ENCODE measurements around the gene BABAM2. TPM values are rescaled to one million over a fixed set of nuclear protein-coding genes. Genes with fewer than 3 reads are reported as not detected.

BABAM2 gene
- total RNA-seq, 1 experiment from 2014 or later: 40.8 TPM

DNA sequence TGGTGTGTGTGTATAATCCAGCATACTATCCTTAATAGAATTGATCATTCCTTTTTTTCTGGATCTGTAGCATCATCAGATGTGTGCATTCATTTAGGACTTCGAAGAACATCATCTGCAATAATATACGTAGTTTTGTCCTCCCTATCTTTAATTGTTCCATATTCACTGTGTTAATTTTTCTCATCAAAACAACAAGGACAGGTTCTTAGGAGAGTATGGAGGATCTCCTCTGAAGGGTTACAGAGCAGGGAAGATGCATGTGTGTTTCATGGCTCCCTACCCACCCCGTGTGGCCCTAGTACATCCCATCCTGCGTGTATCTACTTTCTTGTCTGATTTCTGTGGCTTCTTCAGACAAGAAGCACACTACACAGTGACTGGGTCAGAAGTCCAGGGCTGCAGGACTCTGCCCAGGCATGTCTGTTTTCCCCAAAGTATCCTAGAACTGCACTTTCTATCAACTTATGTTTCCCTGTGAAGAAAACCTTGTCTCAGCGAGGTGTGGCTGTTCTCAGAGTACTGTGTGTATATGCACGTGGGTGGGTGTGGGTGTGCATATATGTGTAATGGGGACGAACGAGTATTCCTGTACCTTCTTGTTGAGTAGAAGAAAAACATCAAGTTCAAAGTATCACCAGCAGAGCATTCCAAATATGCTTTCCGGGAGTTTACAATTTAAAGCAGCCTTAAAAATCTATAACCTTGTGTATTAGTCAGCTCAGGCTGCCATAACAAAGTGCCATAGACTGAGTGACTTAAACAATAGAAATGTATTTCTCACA lies 281.8 kb downstream of the BABAM2 start:
- H3K79me2 ChIP-seq (ENCODE audit: low read length): no peaks in the 10 kb centered on the region
- no peak overlapping the region for H3K9ac ChIP-seq (ENCODE audit: low read length)
- no peaks in the 10 kb centered on the region for H4K20me1 ChIP-seq (ENCODE audit: insufficient read depth, low read depth, low read length)
- H2AFZ ChIP-seq (ENCODE audit: low read length): no peak overlapping the region
- no peak for DNase-seq
- no peaks in the 10 kb centered on the region for H3K36me3 ChIP-seq (ENCODE audit: insufficient read depth, low read length)
- H3K9me3 ChIP-seq (ENCODE audit: low read length): no peaks in the 10 kb centered on the region
- H3K4me1 ChIP-seq (ENCODE audit: low read length): no peaks in the 10 kb centered on the region
- no peaks in the 10 kb centered on the region for H3K27me3 ChIP-seq (ENCODE audit: low read length)
- H3K4me2 ChIP-seq (ENCODE audit: low read depth, low read length, poor library complexity, severe bottlenecking): no peak overlapping the region
- no peak overlapping the region for H3K4me3 ChIP-seq (ENCODE audit: low read length)
- H3K9me2 ChIP-seq (replicated peaks; ENCODE audit: insufficient read depth, low read length): no peaks in the 10 kb centered on the region
- H3K27ac ChIP-seq (ENCODE audit: low read length): no peak overlapping the region

DNA sequence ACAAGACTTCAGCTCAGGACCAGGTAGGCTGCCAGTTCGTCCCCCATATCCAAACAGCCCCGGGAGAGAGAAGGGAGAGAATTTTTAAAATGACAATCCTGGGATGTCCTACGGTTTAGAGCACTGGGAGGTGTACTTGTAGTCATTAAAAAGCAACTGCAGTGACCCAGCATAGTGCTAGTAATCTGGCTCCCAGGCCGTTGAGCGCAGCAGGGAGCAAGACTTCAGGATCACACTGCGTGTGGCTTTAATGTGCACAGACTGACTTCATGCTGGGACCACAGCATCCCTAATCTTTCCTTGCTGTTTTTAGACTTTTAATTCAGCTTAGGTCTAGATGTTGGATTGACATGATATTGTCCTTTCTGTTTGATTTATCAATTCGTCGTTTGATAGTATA lies 282.8 kb downstream of the BABAM2 start:
- no peak overlapping the region for H3K27ac ChIP-seq (ENCODE audit: low read length)
- DNase-seq: no peak
- H3K9me2 ChIP-seq (replicated peaks; ENCODE audit: insufficient read depth, low read length): no peaks in the 10 kb centered on the region

DNA sequence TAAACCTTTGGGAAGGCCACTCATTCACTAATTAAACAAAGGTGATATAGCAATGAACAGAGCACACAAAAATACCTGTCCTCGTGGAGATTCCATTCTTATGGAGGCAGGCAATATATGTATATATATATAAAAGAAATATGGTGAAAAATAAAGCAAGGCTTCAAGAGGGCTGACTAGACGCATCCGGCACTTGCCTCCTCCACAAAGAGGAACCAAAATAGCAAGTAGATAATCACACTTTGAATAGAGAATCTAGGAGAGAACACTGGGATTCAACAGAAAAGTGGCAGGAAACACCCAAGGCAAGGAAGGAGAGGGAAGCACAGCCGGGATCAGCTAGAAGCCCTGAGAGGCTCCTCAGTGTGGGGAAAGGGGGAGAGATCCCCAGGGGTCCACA lies 283.7 kb downstream of the BABAM2 start:
- DNase-seq: no peak
- Histone ChIP-seq H3K9me2 (replicated peaks; ENCODE audit: insufficient read depth, low read length) (no peaks in the 10 kb centered on the region), H3K4me3 (ENCODE audit: low read length) (no peak overlapping the region), H3K79me2 (ENCODE audit: low read length) (no peaks in the 10 kb centered on the region), H3K36me3 (ENCODE audit: insufficient read depth, low read length) (no peaks in the 10 kb centered on the region), H3K4me1 (ENCODE audit: low read length) (no peaks in the 10 kb centered on the region), H3K27me3 (ENCODE audit: low read length) (no peaks in the 10 kb centered on the region), H3K9me3 (ENCODE audit: low read length) (no peaks in the 10 kb centered on the region), H3K27ac (ENCODE audit: low read length) (no peak overlapping the region), H3K4me2 (ENCODE audit: low read depth, low read length, poor library complexity, severe bottlenecking) (no peak overlapping the region), H4K20me1 (ENCODE audit: insufficient read depth, low read depth, low read length) (no peaks in the 10 kb centered on the region), H2AFZ (ENCODE audit: low read length) (no peak overlapping the region), H3K9ac (ENCODE audit: low read length) (no peak overlapping the region)

More for the DNA sequence above, 282.8 kb downstream of the BABAM2 start:
- H3K79me2 ChIP-seq (ENCODE audit: low read length): no peaks in the 10 kb centered on the region
- H2AFZ ChIP-seq (ENCODE audit: low read length): no peak overlapping the region
- no peak overlapping the region for H3K4me2 ChIP-seq (ENCODE audit: low read depth, low read length, poor library complexity, severe bottlenecking)
- H3K36me3 ChIP-seq (ENCODE audit: insufficient read depth, low read length): no peaks in the 10 kb centered on the region
- no peaks in the 10 kb centered on the region for H3K4me1 ChIP-seq (ENCODE audit: low read length)
- no peaks in the 10 kb centered on the region for H4K20me1 ChIP-seq (ENCODE audit: insufficient read depth, low read depth, low read length)
- no peaks in the 10 kb centered on the region for H3K27me3 ChIP-seq (ENCODE audit: low read length)
- no peak overlapping the region for H3K4me3 ChIP-seq (ENCODE audit: low read length)
- no peaks in the 10 kb centered on the region for H3K9me3 ChIP-seq (ENCODE audit: low read length)
- H3K9ac ChIP-seq (ENCODE audit: low read length): no peak overlapping the region

DNA sequence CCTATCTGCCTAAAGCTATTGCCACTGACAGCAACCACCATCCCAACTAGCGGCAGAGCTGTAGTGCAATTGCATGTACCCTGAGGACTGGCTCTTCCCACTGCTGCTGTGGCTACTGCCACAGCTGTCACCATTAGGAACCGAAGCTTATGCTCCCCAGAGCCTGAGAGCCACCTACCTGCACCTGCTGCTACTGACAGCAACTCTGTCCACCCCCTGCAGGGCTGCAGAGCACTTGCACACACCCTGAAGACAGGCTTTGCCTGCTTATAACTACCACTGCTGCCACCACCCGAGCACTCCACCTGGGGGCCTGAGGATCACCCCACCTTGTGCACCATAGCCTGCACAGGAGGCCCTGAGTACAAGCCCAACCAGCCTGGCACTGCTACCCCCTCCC lies 284.5 kb downstream of the BABAM2 start:
- no peak overlapping the region for H2AFZ ChIP-seq (ENCODE audit: low read length)
- H4K20me1 ChIP-seq (ENCODE audit: insufficient read depth, low read depth, low read length): no peaks in the 10 kb centered on the region
- DNase-seq: no peak
- H3K4me1 ChIP-seq (ENCODE audit: low read length): no peaks in the 10 kb centered on the region
- H3K27me3 ChIP-seq (ENCODE audit: low read length): no peaks in the 10 kb centered on the region
- no peaks in the 10 kb centered on the region for H3K9me2 ChIP-seq (replicated peaks; ENCODE audit: insufficient read depth, low read length)
- no peak overlapping the region for H3K4me3 ChIP-seq (ENCODE audit: low read length)
- no peak overlapping the region for H3K4me2 ChIP-seq (ENCODE audit: low read depth, low read length, poor library complexity, severe bottlenecking)
- H3K9ac ChIP-seq (ENCODE audit: low read length): no peak overlapping the region
- no peaks in the 10 kb centered on the region for H3K9me3 ChIP-seq (ENCODE audit: low read length)
- H3K79me2 ChIP-seq (ENCODE audit: low read length): no peaks in the 10 kb centered on the region
- H3K36me3 ChIP-seq (ENCODE audit: insufficient read depth, low read length): no peaks in the 10 kb centered on the region
- no peak overlapping the region for H3K27ac ChIP-seq (ENCODE audit: low read length)

DNA sequence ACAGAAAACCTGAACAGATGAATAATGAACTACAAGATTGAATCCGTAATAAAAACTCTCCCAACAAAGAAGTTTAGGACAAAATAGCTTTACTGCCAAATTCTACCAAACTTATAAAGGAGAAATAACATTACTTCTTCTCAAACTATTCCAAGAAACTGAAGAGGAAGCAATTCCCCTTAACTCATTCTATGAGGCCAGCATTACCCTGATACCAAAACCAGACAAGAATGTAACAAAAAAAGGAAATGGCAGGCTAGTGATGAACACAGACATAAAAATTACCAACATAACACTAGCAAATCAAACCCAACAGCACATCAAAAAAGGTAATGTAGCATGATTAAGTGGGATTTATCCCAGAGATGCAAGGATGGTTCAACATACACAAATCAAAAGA lies 288.4 kb downstream of the BABAM2 start:
- no peaks in the 10 kb centered on the region for H3K27me3 ChIP-seq (ENCODE audit: low read length)
- H3K4me2 ChIP-seq (ENCODE audit: low read depth, low read length, poor library complexity, severe bottlenecking): no peak overlapping the region
- H3K27ac ChIP-seq (ENCODE audit: low read length): no peak overlapping the region
- H3K9me3 ChIP-seq (ENCODE audit: low read length): no peaks in the 10 kb centered on the region
- no peaks in the 10 kb centered on the region for H3K79me2 ChIP-seq (ENCODE audit: low read length)
- no peaks in the 10 kb centered on the region for H3K4me1 ChIP-seq (ENCODE audit: low read length)
- no peak overlapping the region for H3K4me3 ChIP-seq (ENCODE audit: low read length)
- no peaks in the 10 kb centered on the region for H3K9me2 ChIP-seq (replicated peaks; ENCODE audit: insufficient read depth, low read length)
- H3K36me3 ChIP-seq (ENCODE audit: insufficient read depth, low read length): no peaks in the 10 kb centered on the region
- no peaks in the 10 kb centered on the region for H4K20me1 ChIP-seq (ENCODE audit: insufficient read depth, low read depth, low read length)
- no peak overlapping the region for H2AFZ ChIP-seq (ENCODE audit: low read length)
- no peak for DNase-seq
- no peak overlapping the region for H3K9ac ChIP-seq (ENCODE audit: low read length)

DNA sequence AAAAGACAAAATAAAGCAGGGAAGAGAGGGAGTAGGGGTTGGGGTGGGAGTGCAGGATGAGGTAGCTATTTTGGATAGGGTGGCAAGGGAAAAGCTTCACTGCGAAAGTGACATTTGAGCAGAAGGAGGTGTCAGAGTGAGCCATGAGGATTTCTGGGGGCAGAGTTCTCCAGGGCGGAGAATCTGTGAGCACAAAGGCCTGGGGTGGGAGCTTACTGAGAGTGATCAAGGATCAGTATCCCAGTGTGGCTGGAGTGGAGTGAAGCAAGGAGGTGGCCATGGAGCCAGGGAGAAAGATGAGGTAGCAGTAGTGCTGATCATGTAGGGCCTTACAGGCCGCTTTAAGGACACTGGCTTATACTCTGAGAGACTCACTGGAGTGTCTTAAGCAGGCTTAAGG lies 291.3 kb downstream of the BABAM2 start:
- no peak overlapping the region for H2AFZ ChIP-seq (ENCODE audit: low read length)
- H3K36me3 ChIP-seq (ENCODE audit: insufficient read depth, low read length): no peaks in the 10 kb centered on the region
- H3K4me2 ChIP-seq (ENCODE audit: low read depth, low read length, poor library complexity, severe bottlenecking): no peak overlapping the region
- no peak overlapping the region for H3K9ac ChIP-seq (ENCODE audit: low read length)
- H3K27ac ChIP-seq (ENCODE audit: low read length): no peak overlapping the region
- no peaks in the 10 kb centered on the region for H3K9me2 ChIP-seq (replicated peaks; ENCODE audit: insufficient read depth, low read length)
- no peaks in the 10 kb centered on the region for H3K4me1 ChIP-seq (ENCODE audit: low read length)
- H4K20me1 ChIP-seq (ENCODE audit: insufficient read depth, low read depth, low read length): no peaks in the 10 kb centered on the region
- no peaks in the 10 kb centered on the region for H3K79me2 ChIP-seq (ENCODE audit: low read length)
- H3K27me3 ChIP-seq (ENCODE audit: low read length): no peaks in the 10 kb centered on the region
- no peak overlapping the region for H3K4me3 ChIP-seq (ENCODE audit: low read length)
- H3K9me3 ChIP-seq (ENCODE audit: low read length): no peaks in the 10 kb centered on the region
- no peak for DNase-seq

DNA sequence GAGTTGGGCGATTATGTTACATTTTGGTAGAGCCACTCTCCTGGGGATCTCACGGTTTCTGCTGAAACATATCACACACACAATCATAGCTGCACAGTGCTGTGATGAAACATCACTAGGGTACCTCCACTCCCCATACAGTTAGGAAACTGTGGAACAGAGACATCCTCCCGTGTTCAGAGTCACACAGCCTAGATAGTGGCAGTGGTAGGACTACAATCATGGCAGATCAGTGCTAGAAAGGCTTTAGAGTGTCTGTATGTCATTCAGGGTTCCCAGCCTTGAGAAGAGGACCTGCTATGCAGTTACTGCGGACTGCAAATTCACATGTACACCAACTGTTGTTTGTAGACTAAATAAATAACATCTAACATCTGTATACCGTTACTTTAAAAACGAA lies 291.8 kb downstream of the BABAM2 start:
- Histone ChIP-seq H3K9ac (ENCODE audit: low read length) (no peak overlapping the region), H3K9me2 (replicated peaks; ENCODE audit: insufficient read depth, low read length) (no peaks in the 10 kb centered on the region), H3K79me2 (ENCODE audit: low read length) (no peaks in the 10 kb centered on the region), H3K4me1 (ENCODE audit: low read length) (no peaks in the 10 kb centered on the region), H4K20me1 (ENCODE audit: insufficient read depth, low read depth, low read length) (no peaks in the 10 kb centered on the region), H3K4me2 (ENCODE audit: low read depth, low read length, poor library complexity, severe bottlenecking) (no peak overlapping the region), H3K4me3 (ENCODE audit: low read length) (no peak overlapping the region), H3K27ac (ENCODE audit: low read length) (no peak overlapping the region), H2AFZ (ENCODE audit: low read length) (no peak overlapping the region), H3K36me3 (ENCODE audit: insufficient read depth, low read length) (no peaks in the 10 kb centered on the region), H3K9me3 (ENCODE audit: low read length) (no peaks in the 10 kb centered on the region), H3K27me3 (ENCODE audit: low read length) (no peaks in the 10 kb centered on the region)
- no peak for DNase-seq

DNA sequence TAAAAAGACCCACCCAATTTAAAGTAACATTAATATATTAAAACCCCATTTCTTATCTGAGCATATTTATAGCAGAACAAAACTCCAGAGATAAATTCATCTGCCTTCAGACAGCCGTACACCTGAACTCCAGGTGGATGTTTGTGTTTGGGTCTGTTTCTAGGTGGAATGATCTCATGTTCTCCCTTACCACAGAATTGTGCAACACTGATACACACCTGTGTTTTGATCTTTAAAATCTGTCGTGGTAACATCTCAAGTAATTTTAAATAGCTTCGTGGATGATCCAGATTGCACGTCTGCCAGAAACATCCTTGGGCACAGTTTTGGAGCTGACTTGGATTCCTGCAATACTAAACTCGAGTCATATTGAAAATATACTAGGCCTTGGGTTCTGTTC lies 294.6 kb downstream of the BABAM2 start:
- Histone ChIP-seq H3K9me2 (replicated peaks; ENCODE audit: insufficient read depth, low read length) (no peaks in the 10 kb centered on the region), H3K4me3 (ENCODE audit: low read length) (no peak overlapping the region), H3K36me3 (ENCODE audit: insufficient read depth, low read length) (no peaks in the 10 kb centered on the region), H3K27me3 (ENCODE audit: low read length) (no peaks in the 10 kb centered on the region), H3K79me2 (ENCODE audit: low read length) (no peaks in the 10 kb centered on the region), H2AFZ (ENCODE audit: low read length) (no peak overlapping the region), H3K4me1 (ENCODE audit: low read length) (no peaks in the 10 kb centered on the region), H3K27ac (ENCODE audit: low read length) (no peak overlapping the region), H4K20me1 (ENCODE audit: insufficient read depth, low read depth, low read length) (no peaks in the 10 kb centered on the region), H3K9ac (ENCODE audit: low read length) (no peak overlapping the region), H3K4me2 (ENCODE audit: low read depth, low read length, poor library complexity, severe bottlenecking) (no peak overlapping the region), H3K9me3 (ENCODE audit: low read length) (no peaks in the 10 kb centered on the region)
- no peak for DNase-seq
